G401 (cell line): ENCODE data around the gene MAN2B2. TPM values are rescaled to one million over a fixed set of nuclear protein-coding genes. Genes with fewer than 3 reads are reported as not detected.

Experiments
- DNase-seq: peaks from one replicate; pipeline ENCODE4 v3.0.0-alpha.2; 2015; ENCODE audit warnings: low spot score
- in situ Hi-C: cut with HindIII; loops from 2 replicates; pipeline ENCODE4 v1.10.0; 2016; ENCODE audit warnings: low sequenced_read_pairs, mixed read lengths
- total RNA-seq: library from RNA; depleted of rRNA; stranded (reverse); fragments of >200 nt; shearing (Covaris generic); gene quantifications from 2 replicates; pipeline ENCODE4 v1.2.3, GENCODE V29; 2014

The MAN2B2 gene
- total RNA-seq, 1 experiment from 2014 or later = 10.1 TPM

GRCh38 chr4:6606465-6607235 lies 31.7 kb downstream of the MAN2B2 start:
- no peak for DNase-seq

GRCh38 chr4:6607368-6608055 lies 32.5 kb downstream of the MAN2B2 start:
- DNase-seq = no peak
- in situ Hi-C loops = no loop called here

More at GRCh38 chr4:6606465-6607235, 31.7 kb downstream of the MAN2B2 start:
- in situ Hi-C loops = no loop called here

GRCh38 chr4:6608758-6609414 lies 33.9 kb downstream of the MAN2B2 start:
- peak; percentile 3 for DNase-seq
- in situ Hi-C loops = no loop called here

- in situ Hi-C loops = no loop called here
- no peak for DNase-seq
These were observed 34.6 kb downstream of the MAN2B2 start for GRCh38 chr4:6609415-6610079.

DNA sequence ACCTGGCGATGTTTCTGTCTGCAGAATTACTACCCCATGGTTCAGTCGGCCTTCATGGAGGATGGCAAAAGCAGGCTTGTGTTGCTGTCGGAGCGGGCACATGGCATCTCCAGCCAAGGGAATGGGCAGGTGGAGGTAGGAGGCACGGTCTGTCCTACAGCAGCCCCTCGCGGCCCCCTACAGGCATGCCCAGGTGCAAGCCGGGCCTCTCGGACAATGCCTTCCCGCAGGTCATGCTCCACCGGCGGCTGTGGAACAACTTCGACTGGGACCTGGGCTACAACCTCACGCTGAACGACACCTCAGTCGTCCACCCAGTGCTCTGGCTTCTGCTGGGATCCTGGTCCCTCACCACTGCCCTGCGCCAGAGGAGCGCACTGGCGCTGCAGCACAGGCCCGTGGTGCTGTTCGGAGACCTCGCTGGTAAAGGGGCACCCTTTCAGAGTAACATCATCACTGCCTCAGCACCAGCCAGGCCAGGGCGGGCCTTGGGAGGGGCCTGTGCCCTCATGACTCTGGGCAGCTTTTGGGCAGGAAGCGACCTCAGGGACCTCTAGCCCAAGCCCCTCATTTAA lies 36.0 kb downstream of the MAN2B2 start:
- no peak for DNase-seq
- in situ Hi-C loops = no loop called here

- in situ Hi-C loops = no loop called here
- no peak for DNase-seq
These were observed 38.1 kb downstream of the MAN2B2 start for GRCh38 chr4:6612961-6613675.

- in situ Hi-C loops = no loop called here
- DNase-seq = no peak
These were observed 39.0 kb downstream of the MAN2B2 start for GRCh38 chr4:6613676-6614651.

GRCh38 chr4:6614701-6615230 lies 39.8 kb downstream of the MAN2B2 start:
- in situ Hi-C loops = no loop called here
- no peak for DNase-seq

DNA sequence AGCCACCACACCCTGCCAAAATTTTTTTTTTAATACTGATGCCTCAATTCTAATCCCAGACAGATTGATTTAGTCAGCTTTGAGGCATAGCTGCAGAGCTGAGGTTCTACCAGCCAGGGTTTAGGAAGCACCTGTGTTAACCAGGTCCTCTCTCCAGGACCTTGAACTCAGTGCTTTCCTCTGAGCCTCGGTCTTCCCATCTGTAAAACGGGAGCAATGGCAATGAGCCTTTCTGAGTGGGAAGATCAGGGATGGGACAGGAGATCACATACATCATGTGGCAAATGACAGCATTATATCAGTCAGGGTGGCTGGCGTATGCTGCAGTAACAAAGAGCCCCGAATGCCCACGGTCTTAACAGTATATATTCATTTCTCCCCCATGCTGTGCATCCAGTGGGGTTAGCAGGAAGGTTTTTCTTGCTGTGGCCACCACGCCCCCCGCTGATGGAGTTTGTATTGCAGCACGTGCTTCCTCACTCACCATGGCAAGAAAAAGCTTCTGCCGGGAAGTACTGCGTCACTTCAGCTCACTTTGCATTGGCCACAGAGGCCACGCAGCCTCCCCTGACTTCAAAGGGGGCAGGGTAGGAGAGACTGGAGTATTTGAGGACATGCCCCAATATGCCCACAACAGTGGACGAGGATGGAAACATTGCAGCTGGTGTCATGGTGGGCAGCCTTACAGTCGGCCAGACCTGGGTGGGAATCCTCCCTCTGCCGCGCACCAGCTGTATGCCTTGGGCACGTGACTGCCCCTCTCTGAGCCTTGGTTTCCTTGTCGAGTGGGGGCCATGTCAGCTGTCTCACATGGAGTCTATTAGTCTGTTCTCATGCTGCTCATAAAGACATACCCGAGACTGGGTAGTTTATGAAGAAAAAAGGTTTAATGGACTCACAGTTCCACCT lies 41.4 kb downstream of the MAN2B2 start:
- no peak for DNase-seq
- in situ Hi-C loops = no loop called here

DNA sequence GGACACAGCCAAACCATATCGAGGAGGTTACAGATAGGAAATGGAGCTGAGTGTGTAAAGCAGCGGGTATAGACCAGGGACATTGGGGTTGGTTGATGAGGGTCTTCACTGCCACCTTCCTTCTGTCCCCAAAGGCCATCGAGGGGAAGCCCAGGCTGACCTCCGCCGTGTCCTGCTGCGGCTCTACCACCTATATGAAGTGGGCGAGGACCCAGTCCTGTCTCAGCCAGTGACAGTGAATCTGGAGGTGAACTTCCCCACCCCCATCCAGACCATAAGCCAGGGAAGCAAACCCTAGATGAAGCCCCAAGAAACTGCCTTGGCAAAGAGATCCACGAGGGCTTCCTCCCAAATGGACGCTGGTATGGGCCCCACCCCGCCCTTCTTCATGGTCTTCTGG lies 42.3 kb downstream of the MAN2B2 start:
- in situ Hi-C loops = no loop called here
- DNase-seq = no peak

- no peak for DNase-seq
These were observed 43.6 kb downstream of the MAN2B2 start for GRCh38 chr4:6618386-6619115.

DNA sequence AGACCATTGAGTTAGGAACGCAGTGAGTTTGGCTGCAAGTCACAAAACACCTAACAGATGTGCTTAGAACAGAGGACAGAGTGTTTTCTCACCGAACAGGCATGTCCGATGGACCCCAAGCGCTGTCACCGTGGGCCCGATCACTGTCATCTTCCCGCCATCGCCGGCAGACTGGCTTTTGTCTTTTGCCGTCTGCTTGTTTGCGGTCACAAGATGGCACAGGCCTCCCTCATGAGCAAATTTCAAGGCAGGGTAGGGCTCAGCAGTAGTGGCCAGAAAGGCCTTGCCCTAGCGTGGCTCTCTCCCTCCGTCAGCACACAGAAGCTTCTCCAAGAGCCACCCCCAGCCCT lies 44.1 kb downstream of the MAN2B2 start:
- no peak for DNase-seq
- in situ Hi-C loops = no loop called here

More at GRCh38 chr4:6618386-6619115, 43.6 kb downstream of the MAN2B2 start:
- in situ Hi-C loops = no loop called here

DNA sequence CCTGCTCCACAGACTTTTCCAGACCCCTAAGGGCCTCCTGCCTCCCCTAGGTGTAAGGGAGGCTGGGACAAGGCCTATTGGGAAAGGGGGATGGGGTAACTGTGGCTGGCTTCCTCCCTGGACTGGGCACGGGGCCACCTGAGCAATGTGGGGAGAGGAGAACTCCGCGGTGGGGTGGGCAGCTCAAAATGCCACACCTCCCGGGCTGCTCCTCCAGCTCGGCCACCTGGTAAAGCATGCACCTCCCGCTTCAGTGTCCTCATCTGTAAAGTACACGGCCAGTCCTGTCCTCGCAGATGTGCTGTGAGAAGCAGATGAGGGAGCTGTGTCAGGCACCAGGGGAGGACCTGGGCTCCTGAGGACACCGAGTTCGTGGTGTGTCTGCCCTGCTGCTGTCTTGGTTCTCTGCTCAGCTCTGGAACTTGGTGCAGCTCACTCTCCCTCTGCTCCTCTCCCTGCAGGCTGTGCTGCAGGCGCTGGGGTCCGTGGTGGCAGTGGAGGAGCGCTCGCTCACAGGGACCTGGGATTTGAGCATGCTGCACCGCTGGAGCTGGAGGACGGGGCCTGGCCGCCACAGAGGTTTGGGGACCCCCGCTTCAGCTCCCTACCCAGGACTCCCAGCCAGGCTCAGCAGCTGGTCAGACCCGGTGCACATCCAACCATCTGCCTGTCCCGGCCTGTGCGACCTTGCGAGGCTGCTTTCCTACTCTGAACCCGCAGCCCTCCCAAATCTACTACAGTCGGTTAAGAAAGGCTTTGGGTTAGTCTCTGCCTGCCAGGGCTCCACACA lies 44.7 kb downstream of the MAN2B2 start:
- no peak for DNase-seq
- in situ Hi-C loops = no loop called here

GRCh38 chr4:6620296-6620695 lies 45.3 kb downstream of the MAN2B2 start:
- no peak for DNase-seq
- in situ Hi-C loops = no loop called here

- no peak for DNase-seq
- in situ Hi-C loops = no loop called here
These were observed 46.0 kb downstream of the MAN2B2 start for GRCh38 chr4:6620891-6621555.
